Measurements from ENCODE around the gene EHF. TPM values are rescaled to one million over a fixed set of nuclear protein-coding genes. Genes with fewer than 3 reads are reported as not detected.

EHF gene
- total and polyA plus RNA-seq, 4 donors: 8.9 to 144 (median 62.9) TPM

- no peaks in the 10 kb centered on the region for H3K9me3 ChIP-seq (ENCODE audit: control insufficient read depth in 4 of 4, insufficient read depth in 3 of 4, low read length in 3 of 4)
Observed at GRCh38 chr11:34627197-34627596, 6.3 kb downstream of the EHF start.

GRCh38 chr11:34629711-34630110 lies 8.8 kb downstream of the EHF start:
- Histone ChIP-seq H3K36me3 (ENCODE audit: control insufficient read depth in 4 of 4, insufficient read depth in 4 of 4, low read length in 4 of 4) (no peaks in the 10 kb centered on the region), H3K9ac (ENCODE audit: insufficient read depth in 1 of 2, low read length in 2 of 2) (no peak overlapping the region), H3K27ac (ENCODE audit: low read depth in 1 of 2, low read length in 1 of 2) (no peak overlapping the region), H3K4me1 (ENCODE audit: control insufficient read depth in 5 of 5, insufficient read depth in 5 of 5, low read length in 5 of 5) (peaks cover 0 to 3% (median 0%) of the 10 kb centered on the region in 5 donors), H3K27me3 (ENCODE audit: control insufficient read depth in 3 of 3, insufficient read depth in 3 of 3, low read length in 2 of 3) (no peaks in the 10 kb centered on the region), H3K9me3 (ENCODE audit: control insufficient read depth in 4 of 4, insufficient read depth in 3 of 4, low read length in 3 of 4) (no peaks in the 10 kb centered on the region), H3K4me3 (no peak overlapping the region)
- no peak for DNase-seq
- no peak for TF ChIP-seq CTCF (IDR thresholded peaks at IDR 0.05; ENCODE audit: control extremely low read depth, extremely low read depth)
- ATAC-seq (ENCODE audit: insufficient read depth, low FRiP score): no peak

More at GRCh38 chr11:34627197-34627596, 6.3 kb downstream of the EHF start:
- 77 to 87% methylated on average over 1 of the region's 1 CpG for whole genome bisulfite sequencing, 2 donors
- DNase-seq (no peak), ATAC-seq (ENCODE audit: insufficient read depth, low FRiP score) (no peak)
- Histone ChIP-seq H3K4me1 (ENCODE audit: control insufficient read depth in 5 of 5, insufficient read depth in 5 of 5, low read length in 5 of 5) (peaks cover 0 to 2% (median 0%) of the 10 kb centered on the region in 5 donors), H3K9ac (ENCODE audit: insufficient read depth in 1 of 2, low read length in 2 of 2) (no peak overlapping the region), H3K4me3 (no peak overlapping the region), H3K27me3 (ENCODE audit: control insufficient read depth in 3 of 3, insufficient read depth in 3 of 3, low read length in 2 of 3) (no peaks in the 10 kb centered on the region), H3K36me3 (ENCODE audit: control insufficient read depth in 4 of 4, insufficient read depth in 4 of 4, low read length in 4 of 4) (no peaks in the 10 kb centered on the region), H3K27ac (ENCODE audit: low read depth in 1 of 2, low read length in 1 of 2) (no peak overlapping the region)
- no peak for TF ChIP-seq CTCF (IDR thresholded peaks at IDR 0.05; ENCODE audit: control extremely low read depth, extremely low read depth)

- no peaks in the 10 kb centered on the region for H3K27me3 ChIP-seq (ENCODE audit: control insufficient read depth in 3 of 3, insufficient read depth in 3 of 3, low read length in 2 of 3)
- H3K4me1 ChIP-seq (ENCODE audit: control insufficient read depth in 5 of 5, insufficient read depth in 5 of 5, low read length in 5 of 5): peaks cover 0 to 3% (median 0%) of the 10 kb centered on the region in 5 donors
- H3K4me3 ChIP-seq: no peak overlapping the region
- no peak overlapping the region for H3K9ac ChIP-seq (ENCODE audit: insufficient read depth in 1 of 2, low read length in 2 of 2)
- TF ChIP-seq CTCF (IDR thresholded peaks at IDR 0.05; ENCODE audit: control extremely low read depth, extremely low read depth): no peak
- no peaks in the 10 kb centered on the region for H3K9me3 ChIP-seq (ENCODE audit: control insufficient read depth in 4 of 4, insufficient read depth in 3 of 4, low read length in 3 of 4)
- 68 to 77% methylated on average over 7 of the region's 7 CpGs for WGBS, 2 donors
- no peak overlapping the region for H3K27ac ChIP-seq (ENCODE audit: low read depth in 1 of 2, low read length in 1 of 2)
- ATAC-seq (ENCODE audit: insufficient read depth, low FRiP score): no peak
- DNase-seq: no peak
- no peaks in the 10 kb centered on the region for H3K36me3 ChIP-seq (ENCODE audit: control insufficient read depth in 4 of 4, insufficient read depth in 4 of 4, low read length in 4 of 4)
Observed at GRCh38 chr11:34630544-34630943, 9.7 kb downstream of the EHF start.

- no peak overlapping the region for H3K9ac ChIP-seq (ENCODE audit: insufficient read depth in 1 of 2, low read length in 2 of 2)
- no peaks in the 10 kb centered on the region for H3K27me3 ChIP-seq (ENCODE audit: control insufficient read depth in 3 of 3, insufficient read depth in 3 of 3, low read length in 2 of 3)
- no peaks in the 10 kb centered on the region for H3K9me3 ChIP-seq (ENCODE audit: control insufficient read depth in 4 of 4, insufficient read depth in 3 of 4, low read length in 3 of 4)
- ATAC-seq (ENCODE audit: insufficient read depth, low FRiP score) (no peak), DNase-seq (no peak)
- peaks cover 0 to 3% (median 0%) of the 10 kb centered on the region in 5 donors for H3K4me1 ChIP-seq (ENCODE audit: control insufficient read depth in 5 of 5, insufficient read depth in 5 of 5, low read length in 5 of 5)
- 81 to 89% methylated on average over 6 of the region's 6 CpGs for WGBS, 2 donors
- H3K4me3 ChIP-seq: no peak overlapping the region
- H3K27ac ChIP-seq (ENCODE audit: low read depth in 1 of 2, low read length in 1 of 2): peak overlapping the region in 1 of 2 donors; percentile 82
- H3K36me3 ChIP-seq (ENCODE audit: control insufficient read depth in 4 of 4, insufficient read depth in 4 of 4, low read length in 4 of 4): no peaks in the 10 kb centered on the region
- no peak for TF ChIP-seq CTCF (IDR thresholded peaks at IDR 0.05; ENCODE audit: control extremely low read depth, extremely low read depth)
Observed at GRCh38 chr11:34631297-34631696, 10.4 kb downstream of the EHF start.
